Ascending aorta (tissue), 2 donors: ENCODE data around the gene NUBPL. TPM values are rescaled to one million over a fixed set of nuclear protein-coding genes. Genes with fewer than 3 reads are reported as not detected.

Source experiments
- DNase-seq, 2 donors: peaks; one replicate each; pipeline ENCODE4 v3.0.0-alpha.2; 2019; ENCODE audit warnings: low spot score in 2 of 2
- H3K27ac ChIP-seq, 2 donors: fragments of 200-600 bp; sonication (generic); one replicate each; pipeline ENCODE4 v1.5.1; 2016 to 2017; ENCODE audit warnings: mild to moderate bottlenecking in 1 of 2
- H3K27me3 ChIP-seq: fragments of 200-600 bp; sonication (generic); one replicate; pipeline ENCODE4 v1.5.1; 2017
- H3K36me3 ChIP-seq, 2 donors: fragments of 200-600 bp; sonication (generic); one replicate each; pipeline ENCODE4 v1.5.1; 2016
- H3K4me1 ChIP-seq, 2 donors: fragments of 200-600 bp; sonication (generic); one replicate each; pipeline ENCODE4 v1.5.1; 2016 to 2017; ENCODE audit warnings: mild to moderate bottlenecking in 1 of 2
- H3K4me3 ChIP-seq, 2 donors: fragments of 200-600 bp; sonication (generic); one replicate each; pipeline ENCODE4 v1.5.1; 2016 to 2017; ENCODE audit warnings: mild to moderate bottlenecking in 1 of 2
- H3K9me3 ChIP-seq, 2 donors: fragments of 200-600 bp; sonication (generic); one replicate each; pipeline ENCODE4 v1.5.1; 2016
- intact Hi-C: fragments of 100-400 bp; cut with DNase I; formaldehyde crosslinking; loops from one replicate; pipeline ENCODE4 v1.15.1; 2023
- total RNA-seq: library from RNA; depleted of rRNA; stranded (reverse); fragments of >200 nt; gene quantifications from one replicate; pipeline ENCODE4 v1.1.0, GENCODE V29; 2016
- TF ChIP-seq, protein P1 (sequence below), 3 experiments: fragments of 200-600 bp in 2 of 3; fragments of 450-650 bp in 1 of 3; sonication (generic) in 2 of 3; IDR thresholded peaks; one replicate each; pipeline ENCODE4 v1.5.1; 2016 to 2019; ENCODE audit warnings: antibody characterized with exemption in 3 of 3, mild to moderate bottlenecking in 1 of 3, moderate library complexity in 1 of 3

The NUBPL gene
- total RNA-seq, 1 donor from 2014 or later = 1.7 TPM

- Histone ChIP-seq H3K9me3 (no peaks in the 10 kb centered on the region), H3K27ac (no peak overlapping the region), H3K36me3 (no peaks in the 10 kb centered on the region), H3K27me3 (no peaks in the 10 kb centered on the region), H3K4me1 (no peaks in the 10 kb centered on the region), H3K4me3 (no peak overlapping the region)
- intact Hi-C loops = no loop called here
- no peak for DNase-seq
- TF ChIP-seq, protein P1, sequence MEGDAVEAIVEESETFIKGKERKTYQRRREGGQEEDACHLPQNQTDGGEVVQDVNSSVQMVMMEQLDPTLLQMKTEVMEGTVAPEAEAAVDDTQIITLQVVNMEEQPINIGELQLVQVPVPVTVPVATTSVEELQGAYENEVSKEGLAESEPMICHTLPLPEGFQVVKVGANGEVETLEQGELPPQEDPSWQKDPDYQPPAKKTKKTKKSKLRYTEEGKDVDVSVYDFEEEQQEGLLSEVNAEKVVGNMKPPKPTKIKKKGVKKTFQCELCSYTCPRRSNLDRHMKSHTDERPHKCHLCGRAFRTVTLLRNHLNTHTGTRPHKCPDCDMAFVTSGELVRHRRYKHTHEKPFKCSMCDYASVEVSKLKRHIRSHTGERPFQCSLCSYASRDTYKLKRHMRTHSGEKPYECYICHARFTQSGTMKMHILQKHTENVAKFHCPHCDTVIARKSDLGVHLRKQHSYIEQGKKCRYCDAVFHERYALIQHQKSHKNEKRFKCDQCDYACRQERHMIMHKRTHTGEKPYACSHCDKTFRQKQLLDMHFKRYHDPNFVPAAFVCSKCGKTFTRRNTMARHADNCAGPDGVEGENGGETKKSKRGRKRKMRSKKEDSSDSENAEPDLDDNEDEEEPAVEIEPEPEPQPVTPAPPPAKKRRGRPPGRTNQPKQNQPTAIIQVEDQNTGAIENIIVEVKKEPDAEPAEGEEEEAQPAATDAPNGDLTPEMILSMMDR (IDR thresholded peaks at IDR 0.05) = no peak
Measured at GRCh38 chr14:31835049-31835448, 273.8 kb downstream of the NUBPL start.

DNA sequence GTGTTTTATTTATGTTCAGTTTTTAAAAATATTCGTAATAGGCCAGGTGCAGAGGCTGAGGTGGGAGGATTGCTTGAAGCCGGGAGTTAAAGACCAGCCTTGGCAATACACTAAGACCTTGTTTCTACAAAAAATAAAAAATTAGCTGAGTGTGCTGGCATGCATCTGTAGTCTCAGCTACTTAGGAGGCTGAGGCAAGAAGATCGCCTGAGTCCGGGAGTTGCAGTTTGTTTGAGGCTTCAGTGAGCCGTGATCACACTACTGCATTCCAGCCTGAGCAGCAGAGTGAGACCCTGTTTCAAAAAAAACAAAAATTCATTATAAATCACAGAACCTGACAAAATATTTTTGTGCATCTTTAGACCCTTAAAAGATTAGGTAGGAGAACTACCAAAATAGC, 275.8 kb downstream of the NUBPL start:
- intact Hi-C loops = no loop called here
- Histone ChIP-seq H3K4me1 (no peaks in the 10 kb centered on the region), H3K9me3 (no peaks in the 10 kb centered on the region), H3K27ac (no peak overlapping the region), H3K27me3 (no peaks in the 10 kb centered on the region), H3K4me3 (no peak overlapping the region), H3K36me3 (no peaks in the 10 kb centered on the region)
- TF ChIP-seq, protein P1 (IDR thresholded peaks at IDR 0.05) = no peak
- DNase-seq = no peak

DNA sequence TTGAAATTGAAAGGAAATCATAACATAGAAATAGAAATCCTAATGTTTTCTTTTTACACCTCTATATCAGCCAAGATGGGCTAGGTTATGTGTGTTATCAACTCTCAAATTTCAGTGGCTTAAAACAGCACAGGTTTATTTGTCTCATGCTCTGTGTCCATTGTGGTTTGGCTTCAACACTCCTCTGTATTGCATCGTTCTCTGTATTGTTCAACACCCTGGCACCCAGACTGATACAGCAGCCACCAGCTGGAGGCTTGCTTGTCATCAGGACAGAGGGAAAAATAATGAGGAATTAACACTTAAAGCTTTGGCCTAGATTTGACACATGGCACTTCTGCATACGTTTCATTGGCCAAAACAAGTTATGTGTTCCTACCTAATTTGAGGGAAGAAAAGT, 281.7 kb downstream of the NUBPL start:
- DNase-seq = no peak
- no peaks in the 10 kb centered on the region for H3K36me3 ChIP-seq
- H3K4me3 ChIP-seq = no peak overlapping the region
- no peaks in the 10 kb centered on the region for H3K4me1 ChIP-seq
- no peak overlapping the region for H3K27ac ChIP-seq
- no peaks in the 10 kb centered on the region for H3K9me3 ChIP-seq
- no peaks in the 10 kb centered on the region for H3K27me3 ChIP-seq
- intact Hi-C loops = no loop called here
- TF ChIP-seq, protein P1 (IDR thresholded peaks at IDR 0.05) = no peak

DNA sequence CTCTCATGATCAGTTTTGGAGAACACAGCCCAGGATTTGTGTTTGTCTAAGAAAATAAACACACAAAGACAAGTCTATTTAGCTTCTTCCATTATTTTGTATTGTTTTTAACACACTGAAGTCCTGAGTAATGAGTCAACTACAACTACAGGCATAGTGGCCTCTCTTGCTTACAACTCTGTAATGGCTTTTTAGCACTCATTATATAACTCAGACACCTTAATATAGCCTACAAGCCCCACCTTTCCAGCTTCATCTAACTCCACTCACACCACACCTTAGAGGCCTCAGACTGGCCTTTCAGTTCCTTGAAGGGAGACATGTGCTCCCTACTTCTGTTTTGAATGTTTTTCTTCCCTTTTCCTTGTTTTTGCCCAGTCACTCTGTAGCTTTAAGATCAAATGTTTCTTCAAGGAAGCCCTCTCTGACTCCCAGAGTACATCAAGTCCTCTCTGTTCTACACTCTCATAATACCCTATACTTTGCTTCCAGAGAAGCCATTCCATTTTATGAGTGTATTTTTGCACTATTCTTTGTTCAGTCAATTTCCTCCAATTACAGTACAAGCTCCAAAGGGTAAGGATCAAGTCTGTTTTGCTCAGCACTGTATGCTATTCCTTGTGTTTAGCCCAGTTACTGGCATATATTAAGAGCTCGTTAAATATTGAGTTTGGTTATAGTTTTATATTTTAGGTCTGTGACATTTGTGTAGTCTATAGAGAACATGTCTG, 282.3 kb downstream of the NUBPL start:
- TF ChIP-seq, protein P1 (IDR thresholded peaks at IDR 0.05) = no peak
- H3K4me3 ChIP-seq = no peak overlapping the region
- H3K27ac ChIP-seq = no peak overlapping the region
- intact Hi-C loops = no loop called here
- no peaks in the 10 kb centered on the region for H3K9me3 ChIP-seq
- no peaks in the 10 kb centered on the region for H3K4me1 ChIP-seq
- H3K36me3 ChIP-seq = no peaks in the 10 kb centered on the region
- H3K27me3 ChIP-seq = no peaks in the 10 kb centered on the region
- no peak for DNase-seq

GRCh38 chr14:31854508-31855075, 293.4 kb downstream of the NUBPL start:
- no peak for DNase-seq

More at GRCh38 chr14:31854508-31855075, 293.4 kb downstream of the NUBPL start:
- no peaks in the 10 kb centered on the region for H3K9me3 ChIP-seq
- no peaks in the 10 kb centered on the region for H3K4me1 ChIP-seq
- intact Hi-C loops = no loop called here
- peaks cover 0 to 3% of the 10 kb centered on the region in 2 donors for H3K36me3 ChIP-seq
- no peak overlapping the region for H3K4me3 ChIP-seq
- TF ChIP-seq, protein P1 (IDR thresholded peaks at IDR 0.05) = no peak
- no peaks in the 10 kb centered on the region for H3K27me3 ChIP-seq
- no peak overlapping the region for H3K27ac ChIP-seq
